NCI-H524 (cell line): Measurements from ENCODE around the gene SCMH1.
A peak's percentile ranks its signal among the peaks of the same experiment; 100 is the strongest.

Experiments
- DNase-seq, 2 experiments: peaks; one replicate each; lab custom pipeline; 2025; lab: John Stamatoyannopoulos, UW

The SCMH1 gene

GRCh38 chr1:41024953-41025352 lies 217.2 kb downstream of the SCMH1 start:
- no peak for DNase-seq

- peak in 1 of 2 experiments; percentile 33 for DNase-seq
These were observed 218.7 kb downstream of the SCMH1 start for GRCh38 chr1:41023279-41023990.

GRCh38 chr1:41022424-41022823 lies 219.7 kb downstream of the SCMH1 start:
- no peak for DNase-seq

GRCh38 chr1:41021526-41022308 lies 220.4 kb downstream of the SCMH1 start, which contains the start of gene SLFNL1:
SLFNL1 (minus strand) TSS chr1:41021725; CDS start chr1:41020660, 1,065 bp downstream.
- peak in 1 of 2 experiments; percentile 25 for DNase-seq

GRCh38 chr1:41020654-41021053 lies 221.5 kb downstream of the SCMH1 start:
- DNase-seq, result no peak

- DNase-seq, result peak in 1 of 2 experiments; percentile 14
These were observed 222.0 kb downstream of the SCMH1 start for GRCh38 chr1:41020109-41020576.

GRCh38 chr1:41019353-41019745 lies 222.8 kb downstream of the SCMH1 start:
- DNase-seq, result no peak

GRCh38 chr1:41018018-41018410 lies 224.1 kb downstream of the SCMH1 start:
- DNase-seq, result no peak

GRCh38 chr1:41017141-41018017 lies 224.7 kb downstream of the SCMH1 start:
- no peak for DNase-seq

GRCh38 chr1:41015897-41016470 lies 226.1 kb downstream of the SCMH1 start:
- DNase-seq, result no peak

- DNase-seq, result no peak
These were observed 226.7 kb downstream of the SCMH1 start for GRCh38 chr1:41015281-41015896.

GRCh38 chr1:41014871-41015270 lies 227.2 kb downstream of the SCMH1 start:
- no peak for DNase-seq

- peak in 1 of 2 experiments; percentile 18 for DNase-seq
These were observed 228.3 kb downstream of the SCMH1 start for GRCh38 chr1:41013796-41014195.

- DNase-seq, result no peak
These were observed 229.1 kb downstream of the SCMH1 start for GRCh38 chr1:41013024-41013423.

GRCh38 chr1:41010345-41010744 lies 231.8 kb downstream of the SCMH1 start:
- no peak for DNase-seq

GRCh38 chr1:41009466-41009865 lies 232.6 kb downstream of the SCMH1 start:
- no peak for DNase-seq

GRCh38 chr1:41006942-41007865 lies 234.9 kb downstream of the SCMH1 start:
- no peak for DNase-seq

- DNase-seq, result no peak
These were observed 236.2 kb downstream of the SCMH1 start for GRCh38 chr1:41005876-41006275.

GRCh38 chr1:41003640-41004220 lies 238.4 kb downstream of the SCMH1 start:
- peak; percentile 84 to 96 for DNase-seq

GRCh38 chr1:41003127-41003639 lies 238.9 kb downstream of the SCMH1 start:
- no peak for DNase-seq
